Uterus (tissue), 4 donors: ENCODE results near the gene OR2T11. TPM values are rescaled to one million over a fixed set of nuclear protein-coding genes. Genes with fewer than 3 reads are reported as not detected.

Experiments
- DNase-seq, 2 donors: peaks; one replicate each; pipeline ENCODE4 v3.0.0-alpha.2; 2019 to 2020
- H3K27ac ChIP-seq, 2 donors: fragments of 200-600 bp; sonication (generic); 1 replicate in 1 of 2; 2 replicates in 1 of 2; pipeline ENCODE4 v1.5.1; 2016 to 2018
- H3K27me3 ChIP-seq, 2 donors: fragments of 200-600 bp; sonication (generic); one replicate each; pipeline ENCODE4 v1.5.1; 2018 to 2019; ENCODE audit warnings: control low read depth in 1 of 2
- H3K36me3 ChIP-seq, 2 donors: fragments of 200-600 bp; sonication (generic); one replicate each; pipeline ENCODE4 v1.5.1; 2019; ENCODE audit warnings: control low read depth in 1 of 2
- H3K4me1 ChIP-seq, 2 donors: fragments of 200-600 bp; sonication (generic); one replicate each; pipeline ENCODE4 v1.5.1; 2018 to 2019; ENCODE audit warnings: control low read depth in 1 of 2
- H3K4me3 ChIP-seq, 2 donors: fragments of 200-600 bp; sonication (generic); 1 replicate in 1 of 2; 2 replicates in 1 of 2; pipeline ENCODE4 v1.5.1; 2018 to 2019; ENCODE audit warnings: mild to moderate bottlenecking in 1 of 2
- H3K9me3 ChIP-seq, 2 donors: fragments of 200-600 bp; sonication (generic); one replicate each; pipeline ENCODE4 v1.5.1; 2019; ENCODE audit warnings: control low read depth in 1 of 2
- CTCF ChIP-seq, 4 experiments: fragments of 200-600 bp in 2 of 4; fragments of 450-650 bp in 2 of 4; sonication (generic) in 2 of 4; IDR thresholded peaks; one replicate each; pipeline ENCODE4 v1.5.1; 2016 to 2019; ENCODE audit warnings: antibody characterized with exemption in 4 of 4, mild to moderate bottlenecking in 2 of 4, moderate library complexity in 1 of 4
- POLR2A ChIP-seq, 2 donors: fragments of 450-650 bp; IDR thresholded peaks; one replicate each; pipeline ENCODE4 v1.6.1; 2016; ENCODE audit warnings: antibody characterized with exemption in 2 of 2, mild to moderate bottlenecking in 1 of 2, moderate library complexity in 1 of 2
- intact Hi-C: fragments of 100-400 bp; cut with DNase I; formaldehyde crosslinking; loops from one replicate; pipeline ENCODE4 v1.15.1; 2023; ENCODE audit warnings: low total_unique reads
- total RNA-seq, 4 donors: library from RNA; depleted of rRNA in 3 of 4; stranded (reverse); fragments of >200 nt in 3 of 4; gene quantifications; one replicate each; pipeline versions ENCODE4 v1.1.0 to v1.2.4, GENCODE V29; 2014 to 2023
- donor health status: DM: yes; HTN: yes; CAD: no.

The OR2T11 gene
- total RNA-seq, 4 donors from 2014 or later: not detected

DNA sequence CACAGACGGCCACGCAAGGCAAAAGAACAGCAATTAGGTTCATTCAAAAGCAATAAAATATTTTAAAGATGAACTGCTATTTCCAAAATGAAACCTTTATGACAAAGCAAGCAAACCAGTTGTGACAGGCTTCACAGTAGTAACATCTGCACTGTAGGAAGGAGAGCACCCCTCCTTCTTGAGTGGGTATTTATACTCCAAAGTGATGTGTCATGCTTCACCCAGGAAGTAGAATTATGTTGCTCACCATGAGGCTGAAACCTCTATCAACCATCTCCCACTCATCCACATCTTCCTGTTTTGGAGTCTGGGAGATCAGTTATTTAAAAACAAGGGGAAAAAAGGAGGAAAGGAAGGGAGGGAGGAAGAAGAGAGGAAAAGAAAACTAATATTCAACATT lies 38.3 kb downstream of the OR2T11 start:
- Histone ChIP-seq H3K36me3 (no peaks in the 10 kb centered on the region), H3K4me1 (no peaks in the 10 kb centered on the region), H3K27ac (no peak overlapping the region), H3K27me3 (no peaks in the 10 kb centered on the region), H3K9me3 (no peaks in the 10 kb centered on the region), H3K4me3 (no peak overlapping the region)
- DNase-seq: no peak
- TF ChIP-seq POLR2A (IDR thresholded peaks at IDR 0.05): no peak
- no peak for TF ChIP-seq CTCF (IDR thresholded peaks at IDR 0.05)
- intact Hi-C loops: no loop called here

- no peak for DNase-seq
- H3K36me3 ChIP-seq: no peaks in the 10 kb centered on the region
These were observed 41.7 kb downstream of the OR2T11 start for GRCh38 chr1:248593226-248593625.

GRCh38 chr1:248592655-248593054 lies 42.2 kb downstream of the OR2T11 start:
- Histone ChIP-seq H3K27ac (no peak overlapping the region), H3K9me3 (no peaks in the 10 kb centered on the region), H3K4me1 (no peaks in the 10 kb centered on the region), H3K27me3 (no peaks in the 10 kb centered on the region), H3K4me3 (no peak overlapping the region), H3K36me3 (no peaks in the 10 kb centered on the region)
- intact Hi-C loops: no loop called here
- DNase-seq: no peak
- TF ChIP-seq CTCF (IDR thresholded peaks at IDR 0.05): no peak
- TF ChIP-seq POLR2A (IDR thresholded peaks at IDR 0.05): no peak

More at GRCh38 chr1:248593226-248593625, 41.7 kb downstream of the OR2T11 start:
- intact Hi-C loops: no loop called here
- no peaks in the 10 kb centered on the region for H3K4me1 ChIP-seq
- H3K27ac ChIP-seq: no peak overlapping the region
- H3K4me3 ChIP-seq: no peak overlapping the region
- TF ChIP-seq POLR2A (IDR thresholded peaks at IDR 0.05): no peak
- no peak for TF ChIP-seq CTCF (IDR thresholded peaks at IDR 0.05)
- no peaks in the 10 kb centered on the region for H3K27me3 ChIP-seq
- no peaks in the 10 kb centered on the region for H3K9me3 ChIP-seq

- Histone ChIP-seq H3K4me3 (no peak overlapping the region), H3K27me3 (no peaks in the 10 kb centered on the region), H3K4me1 (no peaks in the 10 kb centered on the region), H3K36me3 (no peaks in the 10 kb centered on the region), H3K27ac (no peak overlapping the region), H3K9me3 (no peaks in the 10 kb centered on the region)
- intact Hi-C loops: no loop called here
- no peak for TF ChIP-seq CTCF (IDR thresholded peaks at IDR 0.05)
- no peak for TF ChIP-seq POLR2A (IDR thresholded peaks at IDR 0.05)
- no peak for DNase-seq
These were observed 44.8 kb downstream of the OR2T11 start for GRCh38 chr1:248590055-248590454.

DNA sequence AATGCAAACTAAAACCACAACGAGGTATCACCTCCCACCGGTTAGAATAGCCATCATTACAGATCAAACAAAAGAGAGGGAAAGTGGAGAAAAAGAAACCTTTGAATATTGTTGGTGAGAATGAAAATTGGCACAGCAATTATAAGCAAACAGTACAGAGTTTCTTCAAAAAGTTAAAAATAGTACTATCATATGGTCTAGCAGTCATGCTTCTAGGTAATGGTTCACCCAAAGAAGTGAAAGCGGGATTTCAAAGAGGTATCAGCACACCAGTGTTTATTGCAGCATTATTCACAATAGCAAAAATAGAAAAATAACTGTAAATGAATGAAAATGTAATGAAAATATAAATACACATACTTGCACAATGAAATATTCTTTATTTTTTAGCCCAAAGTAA lies 45.6 kb downstream of the OR2T11 start:
- H3K27me3 ChIP-seq: no peaks in the 10 kb centered on the region
- no peak for DNase-seq
- TF ChIP-seq POLR2A (IDR thresholded peaks at IDR 0.05) (no peak), CTCF (IDR thresholded peaks at IDR 0.05) (no peak)
- no peaks in the 10 kb centered on the region for H3K4me1 ChIP-seq
- no peaks in the 10 kb centered on the region for H3K9me3 ChIP-seq
- no peak overlapping the region for H3K27ac ChIP-seq
- H3K4me3 ChIP-seq: no peak overlapping the region
- H3K36me3 ChIP-seq: no peaks in the 10 kb centered on the region
- intact Hi-C loops: no loop called here
